Upper lobe of left lung (tissue), 4 donors: ENCODE measurements around the gene HBA1.

Experiments used
- EP300 ChIP-seq, 4 donors: sonication (generic); formaldehyde crosslinking; IDR thresholded peaks; one replicate each; pipeline ENCODE4 v1.5.1; 2017; ENCODE audit warnings: antibody characterized with exemption in 4 of 4, control low read depth in 2 of 4
- POLR2A ChIP-seq, 4 donors: fragments of 450-650 bp; IDR thresholded peaks; one replicate each; pipeline ENCODE4 v1.5.1; 2016 to 2017; ENCODE audit warnings: antibody characterized with exemption in 4 of 4, mild to moderate bottlenecking in 2 of 4
- POLR2AphosphoS5 ChIP-seq, 2 donors: sonication (generic); formaldehyde crosslinking; IDR thresholded peaks; one replicate each; pipeline ENCODE4 v1.5.1; 2017; ENCODE audit warnings: antibody characterized with exemption in 2 of 2
- TF ChIP-seq, protein P1 (sequence below), 6 experiments: fragments of 450-650 bp in 4 of 6; fragments of 200-600 bp in 2 of 6; sonication (generic) in 2 of 6; IDR thresholded peaks; one replicate each; pipeline ENCODE4 v1.5.1; 2016 to 2019; ENCODE audit warnings: antibody characterized with exemption in 6 of 6

DNA sequence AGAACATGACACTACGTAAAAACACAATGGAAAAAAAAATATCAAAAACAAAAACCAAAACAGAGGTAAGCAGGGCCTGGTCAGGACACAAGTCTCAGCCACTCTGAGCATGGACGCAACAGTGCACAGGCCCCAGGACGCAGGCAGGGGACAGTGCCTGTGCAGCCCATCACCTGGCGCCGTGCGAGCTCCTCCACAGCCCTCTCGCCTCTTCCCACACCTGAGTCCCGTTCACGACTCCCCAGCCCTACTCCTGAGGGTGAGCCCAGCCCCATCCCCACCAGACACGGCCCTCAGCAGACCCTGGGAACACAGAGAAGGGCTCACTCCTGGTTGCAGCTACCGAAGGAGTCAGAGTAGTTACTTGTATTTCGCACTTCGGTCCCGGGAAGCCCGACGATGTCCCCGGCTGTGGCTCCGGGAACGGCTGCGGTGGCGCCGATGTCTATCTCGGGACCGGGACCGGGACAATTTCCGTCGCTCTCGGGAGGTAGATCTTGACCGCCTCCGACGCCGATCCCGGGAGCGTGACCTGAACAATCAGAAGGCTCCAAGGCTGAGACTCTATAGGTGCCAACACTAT lies 13.2 kb downstream of the HBA1 start:
- no peak for TF ChIP-seq POLR2AphosphoS5 (IDR thresholded peaks at IDR 0.05)
- no peak for TF ChIP-seq POLR2A (IDR thresholded peaks at IDR 0.05)
- TF ChIP-seq, protein P1, sequence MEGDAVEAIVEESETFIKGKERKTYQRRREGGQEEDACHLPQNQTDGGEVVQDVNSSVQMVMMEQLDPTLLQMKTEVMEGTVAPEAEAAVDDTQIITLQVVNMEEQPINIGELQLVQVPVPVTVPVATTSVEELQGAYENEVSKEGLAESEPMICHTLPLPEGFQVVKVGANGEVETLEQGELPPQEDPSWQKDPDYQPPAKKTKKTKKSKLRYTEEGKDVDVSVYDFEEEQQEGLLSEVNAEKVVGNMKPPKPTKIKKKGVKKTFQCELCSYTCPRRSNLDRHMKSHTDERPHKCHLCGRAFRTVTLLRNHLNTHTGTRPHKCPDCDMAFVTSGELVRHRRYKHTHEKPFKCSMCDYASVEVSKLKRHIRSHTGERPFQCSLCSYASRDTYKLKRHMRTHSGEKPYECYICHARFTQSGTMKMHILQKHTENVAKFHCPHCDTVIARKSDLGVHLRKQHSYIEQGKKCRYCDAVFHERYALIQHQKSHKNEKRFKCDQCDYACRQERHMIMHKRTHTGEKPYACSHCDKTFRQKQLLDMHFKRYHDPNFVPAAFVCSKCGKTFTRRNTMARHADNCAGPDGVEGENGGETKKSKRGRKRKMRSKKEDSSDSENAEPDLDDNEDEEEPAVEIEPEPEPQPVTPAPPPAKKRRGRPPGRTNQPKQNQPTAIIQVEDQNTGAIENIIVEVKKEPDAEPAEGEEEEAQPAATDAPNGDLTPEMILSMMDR (IDR thresholded peaks at IDR 0.05), result no peak
- TF ChIP-seq EP300 (IDR thresholded peaks at IDR 0.05), result no peak
